A549 (cell line): ENCODE measurements around the gene GDF10. TPM values are rescaled to one million over a fixed set of nuclear protein-coding genes. Genes with fewer than 3 reads are reported as not detected.

Experiments
- ATAC-seq, 2 experiments: fragments of 200-7000 bp in 1 of 2; fragments of >200 bp in 1 of 2; cut with Nextera tagmentation in 1 of 2; cut with Tn5 transposase in 1 of 2; 3 replicates each; pipeline versions ENCODE4 v1.8.0 to v1.9.1; 2018 to 2020; ENCODE audit warnings: mild to moderate bottlenecking in 1 of 2, moderate library complexity in 1 of 2
- CTCF ChIA-PET: fragments of 300-600 bp; sonication (Branson Sonifier 250); formaldehyde crosslinking; extraction: SDS; loops from one replicate; lab custom pipeline; 2021; ENCODE audit warnings: antibody characterized with exemption, inconsistent platforms; lab: Yijun Ruan, JAX
- POLR2A ChIA-PET: fragments of 350-600 bp; formaldehyde crosslinking; extraction: SDS; loops from one replicate; lab custom pipeline; 2021; ENCODE audit warnings: antibody characterized with exemption, inconsistent platforms; lab: Yijun Ruan, JAX
- DNase-seq, 2 experiments: peaks; one replicate each; pipeline versions ENCODE4 v3.0.0 to v3.0.0-alpha.2; 2011 to 2016; ENCODE audit warnings: low read depth in 1 of 2, low spot score in 1 of 2
- FAIRE-seq: peaks from 2 replicates; lab custom pipeline; 2011; peaks lifted over from hg19 to GRCh38; lab: Jason Lieb, UNC
- H3K27ac ChIP-seq, 2 experiments: fragments of >200 bp; sonication (Bioruptor Twin); formaldehyde crosslinking; 3 replicates each; pipeline ENCODE4 v1.5.1; 2016 to 2017
- H3K4me1 ChIP-seq: fragments of >200 bp; sonication (Bioruptor Twin); formaldehyde crosslinking; 3 replicates; pipeline ENCODE4 v1.6.1; 2016
- H3K4me2 ChIP-seq: fragments of >200 bp; sonication (Bioruptor Twin); formaldehyde crosslinking; 3 replicates; pipeline ENCODE4 v1.6.1; 2016
- H3K4me3 ChIP-seq: fragments of >200 bp; sonication (Bioruptor Twin); formaldehyde crosslinking; 3 replicates; pipeline ENCODE4 v1.5.1; 2016
- H3K9me3 ChIP-seq: fragments of >200 bp; sonication (Bioruptor Twin); formaldehyde crosslinking; 3 replicates; pipeline ENCODE4 v1.6.1; 2016
- ATOH8 ChIP-seq: fragments of 250-450 bp; sonication (Bioruptor Pico); IDR thresholded peaks from 2 replicates; pipeline ENCODE4 v1.5.0; 2020; ENCODE audit warnings: low read depth, mild to moderate bottlenecking, moderate library complexity
- BHLHE40 ChIP-seq: IDR thresholded peaks from 2 replicates; pipeline ENCODE4 v1.6.1; 2012; ENCODE audit warnings: low read depth, low read length, inconsistent platforms
- CBX8 ChIP-seq: fragments of 200-600 bp; sonication (generic); IDR thresholded peaks from 2 replicates; pipeline ENCODE4 v1.6.1; 2016
- CEBPB ChIP-seq, 2 experiments: fragments of >200 bp in 1 of 2; sonication (Bioruptor Twin) in 1 of 2; formaldehyde crosslinking in 1 of 2; IDR thresholded peaks; 2 replicates each; pipeline ENCODE4 v1.6.1; 2012 to 2016
- CHD4 ChIP-seq: fragments of 200-600 bp; sonication (generic); IDR thresholded peaks from 2 replicates; pipeline ENCODE4 v1.6.1; 2016; ENCODE audit warnings: antibody characterized with exemption, mild to moderate bottlenecking, borderline replicate concordance
- EHF ChIP-seq: fragments of 250-450 bp; sonication (Bioruptor Pico); IDR thresholded peaks from 2 replicates; pipeline ENCODE4 v1.5.0; 2020; ENCODE audit warnings: mild to moderate bottlenecking
- EHMT2 ChIP-seq: fragments of 200-600 bp; sonication (generic); IDR thresholded peaks from 2 replicates; pipeline ENCODE4 v1.6.1; 2016; ENCODE audit warnings: antibody characterized with exemption, low read depth, mild to moderate bottlenecking, moderate library complexity
- ELK1 ChIP-seq: fragments of 150-350 bp; IDR thresholded peaks from 2 replicates; pipeline ENCODE4 v1.6.1; 2014; ENCODE audit warnings: low read depth, mild to moderate bottlenecking, low read length
- EP300 ChIP-seq, 2 experiments: fragments of >200 bp; sonication (Bioruptor Twin); formaldehyde crosslinking; IDR thresholded peaks; 2 replicates in 1 of 2; 3 replicates in 1 of 2; pipeline ENCODE4 v1.6.1; 2016 to 2017
- FOSL2 ChIP-seq, 2 experiments: fragments of 450-650 bp in 1 of 2; fragments of >200 bp in 1 of 2; sonication (Bioruptor Twin) in 1 of 2; formaldehyde crosslinking; IDR thresholded peaks; 2 replicates each; pipeline versions ENCODE4 v1.5.0 to v1.6.1; 2016 to 2020; ENCODE audit warnings: mild to moderate bottlenecking in 1 of 2, moderate library complexity in 1 of 2
- FOXS1 ChIP-seq: fragments of 250-450 bp; sonication (Bioruptor Pico); IDR thresholded peaks from 2 replicates; pipeline ENCODE4 v1.5.0; 2020; ENCODE audit warnings: mild to moderate bottlenecking, moderate library complexity
- GATA3 ChIP-seq: IDR thresholded peaks from 2 replicates; pipeline ENCODE4 v1.6.1; 2012; ENCODE audit warnings: borderline replicate concordance
- HEYL ChIP-seq: fragments of 250-450 bp; sonication (Bioruptor Pico); IDR thresholded peaks from 2 replicates; pipeline ENCODE4 v1.8.0; 2021; ENCODE audit warnings: mild to moderate bottlenecking, moderate library complexity
- HOXA7 ChIP-seq: fragments of 250-450 bp; sonication (Bioruptor Pico); IDR thresholded peaks from 2 replicates; pipeline ENCODE4 v1.5.0; 2020; ENCODE audit warnings: mild to moderate bottlenecking, moderate library complexity
- KDM1A ChIP-seq: fragments of 200-600 bp; sonication (generic); IDR thresholded peaks from 2 replicates; pipeline ENCODE4 v1.6.1; 2016; ENCODE audit warnings: low read depth, mild to moderate bottlenecking
- KDM5A ChIP-seq: fragments of 200-600 bp; sonication (generic); IDR thresholded peaks from 2 replicates; pipeline ENCODE4 v1.6.1; 2016; ENCODE audit warnings: antibody characterized with exemption, mild to moderate bottlenecking
- MAFK ChIP-seq: fragments of 450-650 bp; IDR thresholded peaks from 2 replicates; pipeline ENCODE4 v1.6.1; 2014; ENCODE audit not compliant: partially characterized antibody
- MAX ChIP-seq: IDR thresholded peaks from 2 replicates; pipeline ENCODE4 v1.6.1; 2012
- MAZ ChIP-seq: fragments of 150-350 bp; IDR thresholded peaks from 2 replicates; pipeline ENCODE4 v1.6.1; 2014; ENCODE audit warnings: antibody characterized with exemption, low read depth, low read length, borderline replicate concordance
- MYC ChIP-seq: IDR thresholded peaks from 2 replicates; pipeline ENCODE4 v1.6.1; 2012; ENCODE audit warnings: mild to moderate bottlenecking, inconsistent platforms, low read length, improper control_type of control experiment, borderline replicate concordance
- NFE2L2 ChIP-seq: fragments of 150-350 bp; conservative IDR thresholded peaks from 2 replicates; pipeline ENCODE4 v1.6.1; 2014; ENCODE audit warnings: low read length
- NR3C1 ChIP-seq: fragments of >200 bp; sonication (Bioruptor Twin); formaldehyde crosslinking; IDR thresholded peaks from 3 replicates; pipeline ENCODE4 v1.6.1; 2017
- PHF8 ChIP-seq: fragments of 200-600 bp; sonication (generic); IDR thresholded peaks from 2 replicates; pipeline ENCODE4 v1.6.1; 2016; ENCODE audit warnings: low read depth, mild to moderate bottlenecking, antibody characterized with exemption, moderate library complexity, borderline replicate concordance
- POLR2AphosphoS2 ChIP-seq: conservative IDR thresholded peaks from 2 replicates; pipeline ENCODE4 v1.6.1; 2012; ENCODE audit warnings: low read length, improper control_type of control experiment, inconsistent platforms
- RAD21 ChIP-seq, 2 experiments: fragments of >200 bp in 1 of 2; sonication (Bioruptor Twin) in 1 of 2; formaldehyde crosslinking in 1 of 2; IDR thresholded peaks in 1 of 2; conservative IDR thresholded peaks in 1 of 2; 2 replicates in 1 of 2; 3 replicates in 1 of 2; pipeline ENCODE4 v1.6.1; 2012 to 2018; ENCODE audit warnings: inconsistent platforms in 1 of 2
- RFX5 ChIP-seq: fragments of 450-650 bp; IDR thresholded peaks from 2 replicates; pipeline ENCODE4 v1.7.1; 2014; ENCODE audit warnings: antibody characterized with exemption, mild to moderate bottlenecking, moderate library complexity
- ZNF302 ChIP-seq: fragments of 250-450 bp; sonication (Bioruptor Pico); IDR thresholded peaks from 2 replicates; pipeline ENCODE4 v1.9.0; 2021; ENCODE audit warnings: inconsistent platforms, mild to moderate bottlenecking, moderate library complexity
- ZSCAN20 ChIP-seq: fragments of 250-450 bp; sonication (Bioruptor Pico); IDR thresholded peaks from 2 replicates; pipeline ENCODE4 v1.8.0; 2022; ENCODE audit warnings: mild to moderate bottlenecking, moderate library complexity
- WGBS: methylation state at CpG from one replicate; pipeline ENCODE4 v1.1.6; 2017; ENCODE audit errors: missing lambda C conversion rate; 5-methylcytosine and 5-hydroxymethylcytosine counted together
- polyA plus RNA-seq, 4 experiments: library from polyadenylated mRNA; depleted of rRNA in 3 of 4; stranded (reverse); fragments of >200 nt; fragmentation: RNase III in 1 of 4; extraction: RNeasy Plus Mini Kit Qiagen cat#74134 plus additional on column Dnase treatment in 1 of 4; gene quantifications; 2 replicates in 3 of 4; 3 replicates in 1 of 4; pipeline ENCODE4 v1.2.3, GENCODE V29; 2011 to 2017

The GDF10 gene
- polyA plus RNA-seq, 2 of the 4 experiments (the other 2 are of a cell fraction), result 0.10 TPM; not detected in 1

DNA sequence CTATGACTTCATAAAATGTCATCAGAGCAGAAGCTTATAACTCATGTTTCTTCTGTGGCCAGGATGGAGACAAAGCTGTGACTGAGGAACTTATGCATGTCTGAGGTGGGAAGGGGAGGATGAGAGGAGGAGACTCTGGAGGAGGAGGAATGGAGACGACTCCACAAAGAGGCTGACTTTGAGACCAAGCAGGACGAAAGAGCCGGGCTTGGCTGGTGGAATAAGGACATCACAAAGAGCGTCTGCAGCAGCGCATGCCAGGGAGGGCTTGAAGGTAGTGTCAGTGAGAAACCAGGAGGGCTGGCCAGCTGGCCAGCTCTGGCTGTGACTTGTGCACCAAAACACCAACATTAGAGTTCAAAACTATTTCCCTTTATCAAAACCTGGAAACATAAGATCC, 16.1 kb downstream of the GDF10 start:
- ChIA-PET POLR2A (no interaction called here), CTCF (interaction anchor here (0.8 to 8.2 kb wide), 3 partner anchors 272 to 290 kb away, joined by 3 to 213 read pairs (median 131); no protein-coding TSS in a partner anchor)
- ATAC-seq (no peak), DNase-seq (no peak), FAIRE-seq (no peak)
- 66% methylated on average over 5 of the region's 5 CpGs for WGBS
- TF ChIP-seq MAX (no peak), ATOH8 (CRISPR knock-in tag) (no peak), EP300 (IDR thresholded peaks at IDR 0.05) (no peak), POLR2AphosphoS2 (no peak), HEYL (CRISPR knock-in tag) (no peak), BHLHE40 (no peak), CBX8 (no peak), NR3C1 (no peak), EHMT2 (no peak), HOXA7 (CRISPR knock-in tag) (no peak), CHD4 (no peak), GATA3 (no peak), RFX5 (no peak), PHF8 (no peak), KDM1A (no peak), MYC (no peak), RAD21 (conservative IDR thresholded peaks at IDR 0.05 in 1 of 2, IDR thresholded peaks at IDR 0.05 in 1 of 2) (no peak), ELK1 (no peak)
- Histone ChIP-seq H3K4me3 (no peak overlapping the region), H3K4me2 (no peak overlapping the region), H3K4me1 (no peaks in the 10 kb centered on the region), H3K27ac (no peak overlapping the region), H3K9me3 (no peaks in the 10 kb centered on the region)

GRCh38 chr10:47317251-47317650, 17.3 kb downstream of the GDF10 start:
- CTCF ChIA-PET, result interaction anchor here (2.3 kb wide), 1 partner anchor 292 kb away, joined by 13 read pairs; no protein-coding TSS in a partner anchor

GRCh38 chr10:47318706-47319105, 18.7 kb downstream of the GDF10 start:
- ChIA-PET POLR2A (no interaction called here), CTCF (interaction anchor here (2.3 kb wide), 1 partner anchor 294 kb away, joined by 13 read pairs; no protein-coding TSS in a partner anchor)
- WGBS, result 65% methylated on average over 9 of the region's 9 CpGs
- TF ChIP-seq MAZ (no peak), KDM1A (no peak), KDM5A (no peak), ZSCAN20 (CRISPR knock-in tag) (no peak), MAFK (no peak), FOSL2 (IDR thresholded peaks at IDR 0.05) (no peak), FOSL2 (CRISPR knock-in tag; IDR thresholded peaks at IDR 0.05) (no peak), NFE2L2 (no peak), FOXS1 (CRISPR knock-in tag) (no peak), ATOH8 (CRISPR knock-in tag) (no peak), ZNF302 (CRISPR knock-in tag) (no peak), CEBPB (IDR thresholded peaks at IDR 0.05) (no peak), EHF (no peak)
- peak in 1 of 2 experiments; percentile 68; a peak in 3 of 6 replicates for ATAC-seq
- Histone ChIP-seq H3K27ac (no peak overlapping the region), H3K4me1 (no peaks in the 10 kb centered on the region), H3K4me2 (no peak overlapping the region), H3K4me3 (no peak overlapping the region), H3K9me3 (no peaks in the 10 kb centered on the region)
- peak; percentile 29 to 43 for DNase-seq
- FAIRE-seq, result no peak

More at GRCh38 chr10:47317251-47317650, 17.3 kb downstream of the GDF10 start:
- ATAC-seq (no peak), DNase-seq (no peak), FAIRE-seq (no peak)
- POLR2A ChIA-PET, result no interaction called here
- H3K4me3 ChIP-seq, result no peak overlapping the region
- H3K9me3 ChIP-seq, result no peaks in the 10 kb centered on the region
- no peaks in the 10 kb centered on the region for H3K4me1 ChIP-seq
- no peak overlapping the region for H3K27ac ChIP-seq
- TF ChIP-seq CEBPB (IDR thresholded peaks at IDR 0.05), result no peak
- TF ChIP-seq POLR2AphosphoS2, result no peak
- TF ChIP-seq FOSL2 (IDR thresholded peaks at IDR 0.05), result no peak
- TF ChIP-seq FOSL2 (CRISPR knock-in tag; IDR thresholded peaks at IDR 0.05), result no peak
- TF ChIP-seq, all 56 proteins: peak for 0
- no peak overlapping the region for H3K4me2 ChIP-seq
- 36% methylated on average over 4 of the region's 4 CpGs for WGBS
